Measurements from ENCODE around the gene CIP2A. TPM values are rescaled to one million over a fixed set of nuclear protein-coding genes. Genes with fewer than 3 reads are reported as not detected.
A peak's percentile ranks its signal among the peaks of the same experiment; 100 is the strongest.

CIP2A gene
- total RNA-seq, 1 donor from 2014 or later = 29.0 TPM

- DNase-seq (ENCODE audit: extremely low spot score, unreplicated experiment) = no peak
- no peaks in the 10 kb centered on the region for H3K9me3 Mint-ChIP-seq
- H3K27me3 Mint-ChIP-seq = no peaks in the 10 kb centered on the region
- peaks cover under 1% of the 10 kb centered on the region for H3K4me1 Mint-ChIP-seq (ENCODE audit: unreplicated experiment)
- H3K4me3 Mint-ChIP-seq = no peak overlapping the region
- no peak for TF ChIP-seq CTCF (conservative IDR thresholded peaks at IDR 0.05)
- H3K27ac Mint-ChIP-seq = no peak overlapping the region
- peaks cover 10% of the 10 kb centered on the region for H3K36me3 Mint-ChIP-seq
Observed at GRCh38 chr3:108608750-108609149, 19.5 kb upstream of the CIP2A start.

GRCh38 chr3:108605491-108605890 lies 16.3 kb upstream of the CIP2A start:
- H3K27me3 Mint-ChIP-seq = no peaks in the 10 kb centered on the region
- H3K9me3 Mint-ChIP-seq = no peaks in the 10 kb centered on the region
- H3K36me3 Mint-ChIP-seq = peaks cover 10% of the 10 kb centered on the region
- no peak for DNase-seq (ENCODE audit: extremely low spot score, unreplicated experiment)
- H3K4me1 Mint-ChIP-seq (ENCODE audit: unreplicated experiment) = peaks cover 16% of the 10 kb centered on the region
- H3K27ac Mint-ChIP-seq = no peak overlapping the region
- no peak overlapping the region for H3K4me3 Mint-ChIP-seq
- no peak for TF ChIP-seq CTCF (conservative IDR thresholded peaks at IDR 0.05)

- H3K27me3 Mint-ChIP-seq = no peaks in the 10 kb centered on the region
- no peak for DNase-seq (ENCODE audit: extremely low spot score, unreplicated experiment)
- no peak overlapping the region for H3K27ac Mint-ChIP-seq
- H3K4me1 Mint-ChIP-seq (ENCODE audit: unreplicated experiment) = peaks cover 16% of the 10 kb centered on the region
- TF ChIP-seq CTCF (conservative IDR thresholded peaks at IDR 0.05) = no peak
- H3K36me3 Mint-ChIP-seq = peaks cover 7% of the 10 kb centered on the region
- H3K4me3 Mint-ChIP-seq = no peak overlapping the region
- no peaks in the 10 kb centered on the region for H3K9me3 Mint-ChIP-seq
Observed at GRCh38 chr3:108605028-108605427, 15.8 kb upstream of the CIP2A start.

DNA sequence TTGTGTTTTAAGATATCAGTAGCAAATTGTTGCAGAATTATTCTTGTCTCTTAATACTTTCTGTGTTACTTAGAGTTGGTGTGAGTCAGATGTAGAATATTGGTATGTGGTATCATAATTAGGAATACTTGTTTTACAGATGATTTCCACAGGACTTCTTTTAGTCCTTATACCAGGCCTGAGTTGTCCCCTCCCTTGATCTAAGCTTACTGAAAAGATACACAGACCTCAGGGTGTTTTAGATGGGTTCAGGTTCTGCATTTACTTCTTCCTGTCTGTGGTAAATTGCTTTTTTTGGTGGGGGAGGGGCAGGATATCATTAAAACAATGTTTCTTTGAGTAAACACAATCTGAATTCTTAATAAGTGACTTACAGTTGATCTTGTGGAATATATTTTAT lies 14.5 kb upstream of the CIP2A start:
- Mint-ChIP-seq H3K36me3 (peaks cover 2% of the 10 kb centered on the region), H3K27me3 (no peaks in the 10 kb centered on the region), H3K27ac (no peak overlapping the region), H3K4me3 (no peak overlapping the region), H3K4me1 (ENCODE audit: unreplicated experiment) (peaks cover 16% of the 10 kb centered on the region), H3K9me3 (no peaks in the 10 kb centered on the region)
- TF ChIP-seq CTCF (conservative IDR thresholded peaks at IDR 0.05) = no peak
- no peak for DNase-seq (ENCODE audit: extremely low spot score, unreplicated experiment)

DNA sequence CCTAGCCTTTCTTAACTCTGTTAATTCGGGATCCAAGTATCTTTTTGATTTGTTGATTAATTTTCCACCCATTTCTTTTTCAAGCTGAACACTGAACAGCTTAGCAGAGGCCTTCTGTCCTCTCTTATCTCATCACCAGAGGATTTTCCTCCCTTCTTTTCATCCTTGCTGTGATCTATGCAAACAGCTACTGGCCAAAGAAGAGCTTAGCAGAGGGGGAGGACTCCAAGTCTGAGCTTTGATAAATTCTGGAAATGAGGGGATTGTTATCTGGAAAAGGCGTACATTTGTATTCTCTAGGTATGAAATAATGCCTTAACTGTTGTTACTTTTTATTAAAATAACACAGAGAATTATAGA lies 13.7 kb upstream of the CIP2A start:
- no peak overlapping the region for H3K4me3 Mint-ChIP-seq

More for the DNA sequence above, 13.7 kb upstream of the CIP2A start:
- no peak for DNase-seq (ENCODE audit: extremely low spot score, unreplicated experiment)
- Mint-ChIP-seq H3K36me3 (no peaks in the 10 kb centered on the region), H3K27me3 (no peaks in the 10 kb centered on the region), H3K4me1 (ENCODE audit: unreplicated experiment) (peaks cover 16% of the 10 kb centered on the region), H3K9me3 (no peaks in the 10 kb centered on the region), H3K27ac (peak overlapping the region; percentile 58)
- no peak for TF ChIP-seq CTCF (conservative IDR thresholded peaks at IDR 0.05)

Measured in type B pancreatic cell (in vitro differentiated cells).